ENCODE results near the gene SLC34A3. TPM values are rescaled to one million over a fixed set of nuclear protein-coding genes. Genes with fewer than 3 reads are reported as not detected.

Gene SLC34A3
- total and polyA plus RNA-seq, 2 of the 8 experiments (the other 6 are each of a cell fraction or from before 2014, with no cell fraction given) = 0.08 TPM; not detected in 1

- WGBS, 2 experiments (ENCODE audit: extremely low coverage in 1 of 2, insufficient coverage in 1 of 2, insufficient read length in 1 of 2, insufficient replicate concordance in 2 of 2, low coverage in 1 of 2, low lambda C conversion rate in 2 of 2, missing lambda C conversion rate in 1 of 2) = 86% methylated on average over 1 of the region's 3 CpGs; no CpG with 5 or more reads in 1 of the 2 experiments
- TF ChIP-seq RBBP5 (IDR thresholded peaks at IDR 0.05; ENCODE audit: borderline replicate concordance, low read depth, low read length) (no peak), POLR2A (IDR thresholded peaks at IDR 0.05; ENCODE audit: control extremely low read depth in 1 of 2, low read depth in 2 of 2, low read length in 2 of 2) (no peak), SP1 (IDR thresholded peaks at IDR 0.05; ENCODE audit: low read depth, low read length) (no peak), EGR1 (IDR thresholded peaks at IDR 0.05; ENCODE audit: borderline replicate concordance, low read depth, low read length) (no peak), CREB1 (IDR thresholded peaks at IDR 0.05) (no peak), CTBP2 (IDR thresholded peaks at IDR 0.05; ENCODE audit: borderline replicate concordance, insufficient read depth, insufficient read length, low read length) (no peak), GTF2F1 (IDR thresholded peaks at IDR 0.05; ENCODE audit: borderline replicate concordance, low read depth, low read length) (no peak), NANOG (IDR thresholded peaks at IDR 0.05; ENCODE audit: insufficient read depth, low read depth, low read length, poor library complexity, severe bottlenecking) (no peak), SP4 (IDR thresholded peaks at IDR 0.05; ENCODE audit: low read length) (no peak), POU5F1 (IDR thresholded peaks at IDR 0.05; ENCODE audit: low read depth, low read length) (no peak)
- TF ChIP-seq, protein P1, sequence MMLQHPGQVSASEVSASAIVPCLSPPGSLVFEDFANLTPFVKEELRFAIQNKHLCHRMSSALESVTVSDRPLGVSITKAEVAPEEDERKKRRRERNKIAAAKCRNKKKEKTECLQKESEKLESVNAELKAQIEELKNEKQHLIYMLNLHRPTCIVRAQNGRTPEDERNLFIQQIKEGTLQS (IDR thresholded peaks at IDR 0.05; ENCODE audit: insufficient read depth, low read depth, low read length) = no peak
- TF ChIP-seq, protein P2, sequence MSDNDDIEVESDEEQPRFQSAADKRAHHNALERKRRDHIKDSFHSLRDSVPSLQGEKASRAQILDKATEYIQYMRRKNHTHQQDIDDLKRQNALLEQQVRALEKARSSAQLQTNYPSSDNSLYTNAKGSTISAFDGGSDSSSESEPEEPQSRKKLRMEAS (IDR thresholded peaks at IDR 0.05) = no peak
- TF ChIP-seq, protein P3, sequence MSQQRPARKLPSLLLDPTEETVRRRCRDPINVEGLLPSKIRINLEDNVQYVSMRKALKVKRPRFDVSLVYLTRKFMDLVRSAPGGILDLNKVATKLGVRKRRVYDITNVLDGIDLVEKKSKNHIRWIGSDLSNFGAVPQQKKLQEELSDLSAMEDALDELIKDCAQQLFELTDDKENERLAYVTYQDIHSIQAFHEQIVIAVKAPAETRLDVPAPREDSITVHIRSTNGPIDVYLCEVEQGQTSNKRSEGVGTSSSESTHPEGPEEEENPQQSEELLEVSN (IDR thresholded peaks at IDR 0.05) = no peak
These were observed 41.0 kb downstream of the SLC34A3 start for GRCh38 chr9:137271696-137272076.

More at GRCh38 chr9:137271696-137272076, 41.0 kb downstream of the SLC34A3 start:
- Histone ChIP-seq H4K8ac (ENCODE audit: extremely low read depth, insufficient read depth, low read length) (no peak overlapping the region), H3K23ac (ENCODE audit: insufficient read length) (no peak overlapping the region), H2BK120ac (replicated peaks; ENCODE audit: low read depth, low read length) (no peak overlapping the region), H3K4ac (replicated peaks; ENCODE audit: insufficient read length, low read depth, low read length) (no peak overlapping the region), H3K79me1 (ENCODE audit: low read depth, low read length) (no peaks in the 10 kb centered on the region), H2BK12ac (ENCODE audit: low read depth, low read length) (no peak overlapping the region), H3K9me3 (ENCODE audit: insufficient read depth in 2 of 2, low read depth in 1 of 2, low read length in 1 of 2) (no peaks in the 10 kb centered on the region), H3K27me3 (replicated peaks in 1 of 4; ENCODE audit: control insufficient read depth in 3 of 4, extremely low read depth in 1 of 4, insufficient read depth in 3 of 4, low read length in 3 of 4) (no peaks in the 10 kb centered on the region), H3K9ac (replicated peaks in 1 of 4; ENCODE audit: extremely low read depth in 1 of 4, low read depth in 3 of 4, low read length in 3 of 4) (no peak overlapping the region), H4K5ac (ENCODE audit: insufficient read length, low read depth, low read length) (no peak overlapping the region), H3K4me3 (ENCODE audit: extremely low read depth in 1 of 4, insufficient read depth in 2 of 4, low read depth in 3 of 4, low read length in 4 of 4) (no peak overlapping the region), H3K56ac (replicated peaks; ENCODE audit: insufficient read length, low read depth, low read length) (no peak overlapping the region), H3K36me3 (ENCODE audit: control insufficient read depth in 2 of 4, insufficient read depth in 4 of 4, low read length in 3 of 4) (peaks cover 0 to 21% (median 14%) of the 10 kb centered on the region in 4 experiments; a peak in 6 of 8 replicates), H2AK5ac (ENCODE audit: low read depth, low read length) (no peak overlapping the region), H3K4me1 (replicated peaks in 1 of 4; ENCODE audit: control insufficient read depth in 3 of 4, insufficient read depth in 4 of 4, low read length in 3 of 4) (peaks cover 0 to 11% (median 6%) of the 10 kb centered on the region in 4 experiments; a peak in 6 of 7 replicates), H3K23me2 (ENCODE audit: low read depth, low read length) (peaks cover 2% of the 10 kb centered on the region; the same call in 1 of the 2 replicates), H4K20me1 (replicated peaks in 1 of 2; ENCODE audit: control insufficient read depth in 1 of 2, insufficient read depth in 2 of 2, low read length in 2 of 2) (peaks cover 4 to 9% of the 10 kb centered on the region in 2 experiments), H2BK15ac (ENCODE audit: low read length) (no peak overlapping the region), H3K27ac (ENCODE audit: low read depth, low read length) (no peak overlapping the region), H2AFZ (ENCODE audit: low read length) (no peak overlapping the region), H3K14ac (ENCODE audit: insufficient read length) (no peak overlapping the region), H3K18ac (ENCODE audit: extremely low read depth, low read length) (no peak overlapping the region), H4K91ac (replicated peaks; ENCODE audit: insufficient read length, low read length) (no peak overlapping the region), H3K4me2 (ENCODE audit: insufficient read depth in 1 of 2, low read depth in 2 of 2, low read length in 2 of 2) (no peak overlapping the region), H2BK5ac (ENCODE audit: low read depth, low read length) (no peak overlapping the region), H3K79me2 (ENCODE audit: control insufficient read depth in 1 of 2, insufficient read depth in 2 of 2, low read length in 2 of 2) (no peaks in the 10 kb centered on the region), H2BK20ac (ENCODE audit: low read length) (no peak overlapping the region)
- ChIA-PET POLR2A (ENCODE audit: partially characterized antibody) (interaction anchor here (0.7 to 47.8 kb wide), 4 partner anchors 10 to 37 kb away, joined by 3 to 1462 read pairs (median 4); partner anchors contain the start of genes CYSRT1, NDOR1, NELFB and RNF208), CTCF (ENCODE audit: partially characterized antibody) (interaction anchor here (1.0 kb wide), 1 partner anchor 17 kb away, joined by 3 read pairs; the partner anchor contains the start of gene NELFB)
- no peak for DNase-seq (ENCODE audit: low read depth in 1 of 2, low spot score in 2 of 2)
- FAIRE-seq = no peak

Data from H1 (cell line).